GM12878 (cell line): ENCODE measurements around the gene SYNPR. TPM values are rescaled to one million over a fixed set of nuclear protein-coding genes. Genes with fewer than 3 reads are reported as not detected.

Source experiments
- ATAC-seq: fragments of 200-7000 bp; cut with Tn5 transposase; 3 replicates; pipeline ENCODE4 v1.9.1; 2020; ENCODE audit warnings: mild to moderate bottlenecking, moderate library complexity
- BruUV-seq: library from RNA; stranded (reverse); fragments of 400-500 nt; replicated peaks from 2 replicates; lab custom pipeline; 2021; lab: Mats Ljungman, UMichigan
- CTCF ChIA-PET: fragments of 300-600 bp; sonication (Branson Sonifier 250); formaldehyde crosslinking; extraction: SDS; loops from one replicate; lab custom pipeline; 2021; ENCODE audit warnings: inconsistent platforms; lab: Yijun Ruan, JAX
- POLR2A ChIA-PET: fragments of 350-600 bp; formaldehyde crosslinking; extraction: SDS; loops from one replicate; lab custom pipeline; 2021; ENCODE audit warnings: inconsistent platforms; lab: Charles Lee
- RAD21 ChIA-PET: fragments of 300-600 bp; sonication (Branson Sonifier 250); formaldehyde crosslinking; loops from one replicate; lab custom pipeline; 2023; ENCODE audit warnings: antibody characterized with exemption; ENCODE audit not compliant: unreplicated experiment; lab: Charles Lee
- SMC1A ChIA-PET: fragments of 300-600 bp; sonication (Branson Sonifier 250); formaldehyde crosslinking; loops from one replicate; lab custom pipeline; 2023; ENCODE audit not compliant: unreplicated experiment, uncharacterized antibody; lab: Charles Lee
- DNase-seq: peaks from one replicate; pipeline ENCODE4 v3.0.0-alpha.2; 2011; ENCODE audit warnings: low read depth, low spot score
- FAIRE-seq: peaks from 3 replicates; lab custom pipeline; 2011; peaks lifted over from hg19 to GRCh38; lab: Jason Lieb, UNC
- H2AFZ ChIP-seq: 2 replicates; pipeline ENCODE4 v1.6.0; 2011; ENCODE audit warnings: low read depth, low read length, control low read depth; ENCODE audit not compliant: control insufficient read depth
- H3K27ac ChIP-seq: 2 replicates; pipeline ENCODE4 v1.5.1; 2011; ENCODE audit warnings: control low read depth; ENCODE audit not compliant: control insufficient read depth, insufficient read depth
- H3K27me3 ChIP-seq, 2 experiments: replicated peaks in 1 of 2; 2 replicates each; pipeline versions ENCODE4 v1.6.0 to v1.6.1; 2011; ENCODE audit warnings: low read length in 1 of 2; ENCODE audit not compliant: control insufficient read depth in 2 of 2, insufficient read depth in 2 of 2
- H3K36me3 ChIP-seq, 2 experiments: 2 replicates each; pipeline ENCODE4 v1.5.1; 2011; ENCODE audit warnings: low read length in 1 of 2; ENCODE audit not compliant: control insufficient read depth in 2 of 2, insufficient read depth in 2 of 2
- H3K4me1 ChIP-seq: 2 replicates; pipeline ENCODE4 v1.6.1; 2011; ENCODE audit warnings: mild to moderate bottlenecking, low read length, moderate library complexity, mixed read lengths; ENCODE audit not compliant: control insufficient read depth, insufficient read depth
- H3K4me2 ChIP-seq: 2 replicates; pipeline ENCODE4 v1.6.0; 2011; ENCODE audit warnings: control low read depth; ENCODE audit not compliant: control insufficient read depth, insufficient read depth
- H3K4me3 ChIP-seq: fragments of 200-600 bp; sonication (generic); 2 replicates; pipeline ENCODE4 v1.5.1; 2016
- H3K79me2 ChIP-seq: 2 replicates; pipeline ENCODE4 v1.6.0; 2011; ENCODE audit warnings: low read length; ENCODE audit not compliant: control insufficient read depth, insufficient read depth
- H3K9ac ChIP-seq: 2 replicates; pipeline ENCODE4 v1.8.0; 2011; ENCODE audit warnings: low read length, control low read depth, mixed read lengths; ENCODE audit not compliant: control insufficient read depth, insufficient read depth
- H3K9me3 ChIP-seq: replicated peaks from 3 replicates; pipeline ENCODE4 v1.5.1; 2011; ENCODE audit warnings: mild to moderate bottlenecking, low read length; ENCODE audit not compliant: control insufficient read depth, insufficient read depth
- H4K20me1 ChIP-seq: 2 replicates; pipeline ENCODE4 v1.6.0; 2011; ENCODE audit not compliant: control insufficient read depth, insufficient read depth
- CHD1 ChIP-seq: IDR thresholded peaks from 2 replicates; pipeline ENCODE4 v1.6.1; 2012; ENCODE audit warnings: low read depth, low read length, improper control_type of control experiment
- CTCF ChIP-seq, 3 experiments: IDR thresholded peaks in 2 of 3; conservative IDR thresholded peaks in 1 of 3; 2 replicates each; pipeline ENCODE4 v1.5.1; 2011; ENCODE audit warnings: low read depth in 3 of 3, low read length in 3 of 3, mild to moderate bottlenecking in 3 of 3, control low read depth in 2 of 3, moderate library complexity in 2 of 3, inconsistent platforms in 1 of 3, mixed read lengths in 1 of 3; ENCODE audit not compliant: control insufficient read depth in 2 of 3, insufficient read depth in 1 of 3; ENCODE audit errors: extremely low read depth in 1 of 3
- HCFC1 ChIP-seq: fragments of 150-350 bp; IDR thresholded peaks from 2 replicates; pipeline ENCODE4 v1.6.1; 2014; ENCODE audit warnings: low read length
- WGBS: methylation state at CpG from one replicate; pipeline ENCODE4 v1.1.6; 2016; ENCODE audit warnings: low lambda C conversion rate; ENCODE audit not compliant: insufficient replicate concordance, insufficient coverage; ENCODE audit errors: missing lambda C conversion rate; 5-methylcytosine and 5-hydroxymethylcytosine counted together
- in situ Hi-C: fragments of 300-500 bp; cut with MboI; formaldehyde crosslinking; loops from 9 replicates; pipeline ENCODE4 v1.14.3; 2018; ENCODE audit warnings: mixed read lengths
- intact Hi-C: fragments of 100-400 bp; cut with micrococcal nuclease; formaldehyde crosslinking; loops from one replicate; pipeline ENCODE4 v1.14.2; 2022; ENCODE audit not compliant: unreplicated experiment
- polyA plus RNA-seq, 11 experiments: library from polyadenylated mRNA; depleted of rRNA in 4 of 11; unstranded in 6 of 11; stranded (reverse) in 5 of 11; fragments of >200 nt; fragmentation: Nextera tagmentation in 4 of 11; fragmentation: Illumina TruSeq in 1 of 11; extraction: Ambion mirVana in 4 of 11; extraction: Trizol in 1 of 11; gene quantifications; 1 replicate in 1 of 11; 2 replicates in 10 of 11; pipeline versions ENCODE4 v1.2.1 to v1.2.3, GENCODE V29; 2011 to 2016; ENCODE audit warnings: inconsistent platforms in 2 of 11, missing spikeins in 2 of 11, low read depth in 1 of 11
- total RNA-seq, 4 experiments: library from RNA; depleted of rRNA in 3 of 4; stranded (reverse); fragments of >200 nt in 3 of 4; fragmentation: Illumina TruSeq in 1 of 4; extraction: Trizol in 1 of 4; gene quantifications; 2 replicates each; pipeline versions ENCODE4 v1.2.1 to v1.2.3, GENCODE V29; 2013 to 2021

SYNPR gene
- total and polyA plus RNA-seq, 10 of the 15 experiments (the other 5 are each of a cell fraction or from before 2014, with no cell fraction given) = not detected

DNA sequence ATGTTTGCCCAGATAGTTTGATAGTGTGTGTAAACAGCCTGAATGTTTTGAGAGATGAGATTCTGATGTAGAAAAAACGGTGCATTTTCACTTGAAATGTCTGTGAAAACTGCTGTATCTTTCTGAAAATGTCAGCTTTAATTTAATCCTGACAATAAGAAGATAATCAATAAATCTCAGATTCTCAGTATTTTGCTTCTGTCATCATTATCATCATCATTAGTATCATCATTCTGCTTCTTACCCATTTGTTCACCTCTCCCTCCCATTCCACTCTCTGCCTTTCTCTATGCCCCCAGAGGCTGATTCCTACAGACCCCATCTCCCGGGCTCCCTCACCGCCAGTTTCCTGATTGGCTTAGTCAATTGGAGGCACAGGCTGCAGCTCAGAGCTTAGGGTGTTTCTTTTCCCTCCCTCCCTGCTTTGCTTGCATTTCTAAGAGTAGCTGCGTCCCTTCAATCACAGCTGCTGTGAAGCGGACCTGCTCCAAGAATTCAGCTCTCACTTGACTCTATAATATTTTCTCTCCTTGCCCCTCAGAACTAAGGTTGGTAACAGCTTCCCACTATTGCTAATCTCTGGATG lies 366.2 kb downstream of the SYNPR start:
- ChIA-PET RAD21 (no interaction called here), CTCF (no interaction called here), POLR2A (no interaction called here), SMC1A (no interaction called here)
- no peaks in the 10 kb centered on the region for H3K27me3 ChIP-seq
- DNase-seq (no peak), ATAC-seq (no peak), FAIRE-seq (no peak)
- 35% methylated on average over 5 of the region's 5 CpGs for WGBS
- BruUV-seq = no TSS peak
- H3K36me3 ChIP-seq = no peaks in the 10 kb centered on the region
- no peak overlapping the region for H3K4me2 ChIP-seq
- in situ Hi-C loops (no loop called here), intact Hi-C loops (no loop called here)
- no peak overlapping the region for H3K9ac ChIP-seq
- H3K79me2 ChIP-seq = no peaks in the 10 kb centered on the region
- no peak overlapping the region for H2AFZ ChIP-seq
- no peaks in the 10 kb centered on the region for H4K20me1 ChIP-seq
- no peaks in the 10 kb centered on the region for H3K4me1 ChIP-seq
- TF ChIP-seq CHD1 = no peak
- TF ChIP-seq HCFC1 = no peak
- TF ChIP-seq CTCF (IDR thresholded peaks at IDR 0.05 in 2 of 3, conservative IDR thresholded peaks at IDR 0.05 in 1 of 3; ENCODE audit: control insufficient read depth in 2 of 3, extremely low read depth in 1 of 3, insufficient read depth in 1 of 3, low read depth in 3 of 3, low read length in 3 of 3) = no peak
- H3K27ac ChIP-seq = no peak overlapping the region
- no peak overlapping the region for H3K4me3 ChIP-seq
- H3K9me3 ChIP-seq = no peaks in the 10 kb centered on the region
